Measurements from ENCODE around the gene FAM131B.

DNA sequence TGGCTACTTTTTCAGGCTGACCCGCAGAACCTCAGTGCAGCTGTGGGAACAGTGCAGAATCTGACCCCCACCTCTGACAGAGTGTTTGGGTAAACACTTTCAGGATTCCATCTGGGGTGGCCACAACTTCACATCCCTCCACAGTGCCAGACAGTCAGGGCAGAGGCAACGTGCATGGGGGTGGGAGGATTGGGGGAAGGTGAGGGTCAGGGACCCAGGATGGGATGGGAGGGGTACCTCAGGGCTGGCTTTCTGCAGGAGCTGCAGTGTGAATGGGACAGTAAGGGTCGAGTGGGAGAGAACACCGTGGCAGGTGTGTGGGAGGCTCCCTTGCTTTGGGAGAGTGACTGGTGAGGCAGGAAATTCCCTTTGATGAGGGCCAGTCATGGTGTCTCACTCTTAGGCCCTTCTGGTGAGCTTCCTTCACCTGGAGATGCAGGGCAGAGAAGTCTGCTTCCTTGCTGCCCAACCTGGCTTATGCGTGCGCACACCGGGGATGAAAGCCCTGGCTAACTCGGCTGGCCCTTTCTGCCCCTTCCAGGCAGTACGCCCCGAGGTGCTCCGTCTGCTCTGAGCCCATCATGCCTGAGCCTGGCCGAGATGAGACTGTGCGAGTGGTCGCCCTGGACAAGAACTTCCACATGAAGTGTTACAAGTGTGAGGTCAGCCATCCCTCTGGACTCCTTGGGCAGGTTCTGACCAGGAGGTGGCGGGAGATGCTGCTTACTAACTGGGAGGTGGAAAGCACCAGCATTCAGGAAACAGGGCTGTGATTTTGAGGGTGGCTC, 27.0 kb upstream of the FAM131B start:
- peak; percentile 23; the same call in 1 of the 2 replicates for TF ChIP-seq POLR2A (IDR thresholded peaks at IDR 0.05; ENCODE audit: low read depth, low read length)
- no peak; the same call in 1 of the 2 replicates for TF ChIP-seq POLR2AphosphoS5 (IDR thresholded peaks at IDR 0.05; ENCODE audit: low read depth, low read length)
